IPS DF 19.7 (cell line): ENCODE data around the gene ATF7.

Experiments
- DNase-seq: peaks from one replicate; pipeline ENCODE4 v3.0.0-alpha.2; 2013; ENCODE audit warnings: low read depth, low spot score

Gene ATF7

DNA sequence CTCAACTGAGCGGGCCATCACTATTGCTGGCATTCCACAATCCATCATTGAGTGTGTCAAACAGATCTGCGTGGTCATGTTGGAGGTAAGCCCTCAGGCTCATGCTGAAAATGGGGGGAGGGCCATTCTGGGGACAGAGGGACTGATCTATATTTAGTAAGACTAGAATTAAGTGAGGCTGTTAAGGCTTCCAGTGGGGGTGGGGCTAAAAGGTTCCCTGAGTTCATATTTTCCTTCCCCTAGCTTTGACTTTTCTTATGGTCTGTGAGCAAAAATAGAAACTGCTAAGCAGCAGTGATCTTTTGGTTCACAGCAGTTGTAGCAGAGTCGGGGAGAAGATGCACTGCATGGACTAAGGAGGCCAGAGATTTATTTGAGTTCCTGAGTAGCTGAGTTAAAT is 165.1 kb downstream of the ATF7 start:
- DNase-seq: no peak

DNA sequence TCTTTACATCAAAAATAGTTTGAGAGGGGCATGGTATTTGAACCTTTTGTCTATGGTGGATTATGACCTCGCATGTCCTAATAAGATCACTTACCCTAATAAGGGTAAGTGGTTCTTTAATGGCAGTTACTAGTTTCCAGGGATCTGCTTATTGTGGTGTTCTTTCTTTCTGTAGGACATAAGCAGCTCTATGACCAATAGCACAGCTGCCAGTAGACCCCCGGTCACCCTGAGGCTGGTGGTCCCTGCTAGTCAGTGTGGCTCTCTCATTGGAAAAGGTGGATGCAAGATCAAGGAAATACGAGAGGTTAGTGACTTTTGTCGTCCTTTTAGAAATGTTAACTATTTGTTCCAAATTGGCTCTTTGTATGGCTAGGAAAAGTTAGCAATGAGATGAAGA is 167.1 kb downstream of the ATF7 start:
- DNase-seq: no peak
